A549 (cell line): ENCODE results near the gene SYT4. TPM values are rescaled to one million over a fixed set of nuclear protein-coding genes. Genes with fewer than 3 reads are reported as not detected.

ENCODE experiments used
- ATAC-seq, 2 experiments: fragments of 200-7000 bp in 1 of 2; fragments of >200 bp in 1 of 2; cut with Nextera tagmentation in 1 of 2; cut with Tn5 transposase in 1 of 2; 3 replicates each; pipeline versions ENCODE4 v1.8.0 to v1.9.1; 2018 to 2020; ENCODE audit warnings: mild to moderate bottlenecking in 1 of 2, moderate library complexity in 1 of 2
- CTCF ChIA-PET: fragments of 300-600 bp; sonication (Branson Sonifier 250); formaldehyde crosslinking; extraction: SDS; loops from one replicate; lab custom pipeline; 2021; ENCODE audit warnings: antibody characterized with exemption, inconsistent platforms; lab: Yijun Ruan, JAX
- POLR2A ChIA-PET: fragments of 350-600 bp; formaldehyde crosslinking; extraction: SDS; loops from one replicate; lab custom pipeline; 2021; ENCODE audit warnings: antibody characterized with exemption, inconsistent platforms; lab: Yijun Ruan, JAX
- DNase-seq, 2 experiments: peaks; one replicate each; pipeline versions ENCODE4 v3.0.0 to v3.0.0-alpha.2; 2011 to 2016; ENCODE audit warnings: low read depth in 1 of 2, low spot score in 1 of 2
- FAIRE-seq: peaks from 2 replicates; lab custom pipeline; 2011; peaks lifted over from hg19 to GRCh38; lab: Jason Lieb, UNC
- H3K27ac ChIP-seq, 2 experiments: fragments of >200 bp; sonication (Bioruptor Twin); formaldehyde crosslinking; 3 replicates each; pipeline ENCODE4 v1.5.1; 2016 to 2017
- H3K4me1 ChIP-seq: fragments of >200 bp; sonication (Bioruptor Twin); formaldehyde crosslinking; 3 replicates; pipeline ENCODE4 v1.6.1; 2016
- H3K4me2 ChIP-seq: fragments of >200 bp; sonication (Bioruptor Twin); formaldehyde crosslinking; 3 replicates; pipeline ENCODE4 v1.6.1; 2016
- H3K4me3 ChIP-seq: fragments of >200 bp; sonication (Bioruptor Twin); formaldehyde crosslinking; 3 replicates; pipeline ENCODE4 v1.5.1; 2016
- H3K9me3 ChIP-seq: fragments of >200 bp; sonication (Bioruptor Twin); formaldehyde crosslinking; 3 replicates; pipeline ENCODE4 v1.6.1; 2016
- BHLHE40 ChIP-seq: IDR thresholded peaks from 2 replicates; pipeline ENCODE4 v1.6.1; 2012; ENCODE audit warnings: low read depth, low read length, inconsistent platforms
- CBX2 ChIP-seq: fragments of 200-600 bp; sonication (generic); IDR thresholded peaks from 2 replicates; pipeline ENCODE4 v1.6.1; 2016; ENCODE audit warnings: low read depth, mild to moderate bottlenecking, borderline replicate concordance
- CEBPB ChIP-seq, 2 experiments: fragments of >200 bp in 1 of 2; sonication (Bioruptor Twin) in 1 of 2; formaldehyde crosslinking in 1 of 2; IDR thresholded peaks; 2 replicates each; pipeline ENCODE4 v1.6.1; 2012 to 2016
- GATA3 ChIP-seq: IDR thresholded peaks from 2 replicates; pipeline ENCODE4 v1.6.1; 2012; ENCODE audit warnings: borderline replicate concordance
- JUN ChIP-seq, 2 experiments: fragments of >200 bp; sonication (Bioruptor Twin); formaldehyde crosslinking; IDR thresholded peaks; 2 replicates in 1 of 2; 3 replicates in 1 of 2; pipeline ENCODE4 v1.6.1; 2016 to 2017
- JUNB ChIP-seq: fragments of >200 bp; sonication (Bioruptor Twin); formaldehyde crosslinking; IDR thresholded peaks from 2 replicates; pipeline ENCODE4 v1.6.1; 2016
- KDM1A ChIP-seq: fragments of 200-600 bp; sonication (generic); IDR thresholded peaks from 2 replicates; pipeline ENCODE4 v1.6.1; 2016; ENCODE audit warnings: low read depth, mild to moderate bottlenecking
- MAFK ChIP-seq: fragments of 450-650 bp; IDR thresholded peaks from 2 replicates; pipeline ENCODE4 v1.6.1; 2014; ENCODE audit not compliant: partially characterized antibody
- NFE2L2 ChIP-seq: fragments of 150-350 bp; conservative IDR thresholded peaks from 2 replicates; pipeline ENCODE4 v1.6.1; 2014; ENCODE audit warnings: low read length
- PBX3 ChIP-seq: IDR thresholded peaks from 2 replicates; pipeline ENCODE4 v1.6.1; 2012
- POLR2A ChIP-seq: IDR thresholded peaks from 2 replicates; pipeline ENCODE4 v1.6.1; 2012; ENCODE audit warnings: mild to moderate bottlenecking, low read length
- POLR2AphosphoS2 ChIP-seq: conservative IDR thresholded peaks from 2 replicates; pipeline ENCODE4 v1.6.1; 2012; ENCODE audit warnings: low read length, improper control_type of control experiment, inconsistent platforms
- RFX5 ChIP-seq: fragments of 450-650 bp; IDR thresholded peaks from 2 replicates; pipeline ENCODE4 v1.7.1; 2014; ENCODE audit warnings: antibody characterized with exemption, mild to moderate bottlenecking, moderate library complexity
- RNF2 ChIP-seq: fragments of 200-600 bp; sonication (generic); IDR thresholded peaks from 2 replicates; pipeline ENCODE4 v1.6.1; 2016; ENCODE audit warnings: low read depth, mild to moderate bottlenecking, antibody characterized with exemption, moderate library complexity, borderline replicate concordance
- SMC3 ChIP-seq: fragments of >200 bp; sonication (Bioruptor Twin); formaldehyde crosslinking; IDR thresholded peaks from 3 replicates; pipeline ENCODE4 v1.6.1; 2018; ENCODE audit warnings: inconsistent platforms
- TP53 ChIP-seq: fragments of 250-450 bp; sonication (Bioruptor Pico); IDR thresholded peaks from 2 replicates; pipeline ENCODE4 v1.5.0; 2021; ENCODE audit warnings: mild to moderate bottlenecking, moderate library complexity
- USF2 ChIP-seq: fragments of 450-650 bp; IDR thresholded peaks from 2 replicates; pipeline ENCODE4 v1.6.1; 2014; ENCODE audit warnings: antibody characterized with exemption
- ZFP36 ChIP-seq: fragments of 450-650 bp; IDR thresholded peaks from 2 replicates; pipeline ENCODE4 v1.6.1; 2014; ENCODE audit warnings: borderline replicate concordance; ENCODE audit not compliant: partially characterized antibody
- ZNF302 ChIP-seq: fragments of 250-450 bp; sonication (Bioruptor Pico); IDR thresholded peaks from 2 replicates; pipeline ENCODE4 v1.9.0; 2021; ENCODE audit warnings: inconsistent platforms, mild to moderate bottlenecking, moderate library complexity
- WGBS: methylation state at CpG from one replicate; pipeline ENCODE4 v1.1.6; 2017; ENCODE audit errors: missing lambda C conversion rate; 5-methylcytosine and 5-hydroxymethylcytosine counted together
- polyA plus RNA-seq, 4 experiments: library from polyadenylated mRNA; depleted of rRNA in 3 of 4; stranded (reverse); fragments of >200 nt; fragmentation: RNase III in 1 of 4; extraction: RNeasy Plus Mini Kit Qiagen cat#74134 plus additional on column Dnase treatment in 1 of 4; gene quantifications; 2 replicates in 3 of 4; 3 replicates in 1 of 4; pipeline ENCODE4 v1.2.3, GENCODE V29; 2011 to 2017
- TF ChIP-seq, protein P1 (sequence below): IDR thresholded peaks from 2 replicates; pipeline ENCODE4 v1.6.1; 2012
- TF ChIP-seq, protein P2 (sequence below): fragments of 250-450 bp; sonication (Bioruptor Pico); IDR thresholded peaks from 2 replicates; pipeline ENCODE4 v1.5.0; 2020; ENCODE audit warnings: low read depth, mild to moderate bottlenecking, moderate library complexity
- TF ChIP-seq, protein P3 (sequence below): fragments of 250-450 bp; sonication (Bioruptor Pico); IDR thresholded peaks from 2 replicates; pipeline ENCODE4 v1.5.0; 2021; ENCODE audit warnings: mild to moderate bottlenecking, moderate library complexity, borderline replicate concordance
- TF ChIP-seq, protein P4 (sequence below): fragments of 200-600 bp; sonication (generic); IDR thresholded peaks from 2 replicates; pipeline ENCODE4 v1.6.1; 2016; ENCODE audit warnings: antibody characterized with exemption, mild to moderate bottlenecking, moderate library complexity

SYT4 gene
- polyA plus RNA-seq, 2 of the 4 experiments (the other 2 are of a cell fraction) = not detected

DNA sequence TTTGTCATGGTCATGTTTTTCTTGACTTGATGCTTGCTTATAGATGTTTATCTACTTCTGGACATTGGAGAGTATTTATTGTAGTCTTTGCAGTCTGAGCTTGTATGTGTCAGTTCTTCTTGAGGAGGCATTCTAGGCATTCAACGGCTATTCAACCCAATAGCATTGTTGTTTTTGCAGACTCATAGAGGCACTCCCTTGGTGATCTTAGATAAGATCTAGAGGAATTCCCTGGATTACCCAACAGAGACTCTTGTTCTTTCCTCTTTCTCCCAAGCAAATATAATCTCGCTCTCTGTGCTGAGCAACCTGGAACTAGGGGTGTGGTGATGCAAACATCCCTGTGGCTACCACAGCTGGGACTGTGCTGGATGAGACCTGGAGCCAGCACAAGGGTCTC is 40.4 kb downstream of the SYT4 start:
- Histone ChIP-seq H3K4me3 (no peak overlapping the region), H3K27ac (no peak overlapping the region), H3K4me1 (no peaks in the 10 kb centered on the region), H3K9me3 (no peaks in the 10 kb centered on the region)
- no peak for ATAC-seq
- no peak for DNase-seq
- 0% methylated on average over 1 of the region's 2 CpGs for WGBS
- POLR2A ChIA-PET = no interaction called here
- TF ChIP-seq JUN (IDR thresholded peaks at IDR 0.05) (no peak), BHLHE40 (no peak), MAFK (no peak), ZNF302 (CRISPR knock-in tag) (no peak), ZFP36 (no peak), POLR2A (no peak), TP53 (CRISPR knock-in tag) (no peak), CEBPB (IDR thresholded peaks at IDR 0.05) (no peak), GATA3 (no peak), POLR2AphosphoS2 (no peak), NFE2L2 (no peak), KDM1A (no peak), CBX2 (no peak), JUNB (no peak), USF2 (no peak), RFX5 (no peak)
- TF ChIP-seq, protein P1, sequence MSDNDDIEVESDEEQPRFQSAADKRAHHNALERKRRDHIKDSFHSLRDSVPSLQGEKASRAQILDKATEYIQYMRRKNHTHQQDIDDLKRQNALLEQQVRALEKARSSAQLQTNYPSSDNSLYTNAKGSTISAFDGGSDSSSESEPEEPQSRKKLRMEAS = no peak
- TF ChIP-seq, protein P2, sequence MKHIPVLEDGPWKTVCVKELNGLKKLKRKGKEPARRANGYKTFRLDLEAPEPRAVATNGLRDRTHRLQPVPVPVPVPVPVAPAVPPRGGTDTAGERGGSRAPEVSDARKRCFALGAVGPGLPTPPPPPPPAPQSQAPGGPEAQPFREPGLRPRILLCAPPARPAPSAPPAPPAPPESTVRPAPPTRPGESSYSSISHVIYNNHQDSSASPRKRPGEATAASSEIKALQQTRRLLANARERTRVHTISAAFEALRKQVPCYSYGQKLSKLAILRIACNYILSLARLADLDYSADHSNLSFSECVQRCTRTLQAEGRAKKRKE (CRISPR knock-in tag) = no peak
- TF ChIP-seq, protein P3, sequence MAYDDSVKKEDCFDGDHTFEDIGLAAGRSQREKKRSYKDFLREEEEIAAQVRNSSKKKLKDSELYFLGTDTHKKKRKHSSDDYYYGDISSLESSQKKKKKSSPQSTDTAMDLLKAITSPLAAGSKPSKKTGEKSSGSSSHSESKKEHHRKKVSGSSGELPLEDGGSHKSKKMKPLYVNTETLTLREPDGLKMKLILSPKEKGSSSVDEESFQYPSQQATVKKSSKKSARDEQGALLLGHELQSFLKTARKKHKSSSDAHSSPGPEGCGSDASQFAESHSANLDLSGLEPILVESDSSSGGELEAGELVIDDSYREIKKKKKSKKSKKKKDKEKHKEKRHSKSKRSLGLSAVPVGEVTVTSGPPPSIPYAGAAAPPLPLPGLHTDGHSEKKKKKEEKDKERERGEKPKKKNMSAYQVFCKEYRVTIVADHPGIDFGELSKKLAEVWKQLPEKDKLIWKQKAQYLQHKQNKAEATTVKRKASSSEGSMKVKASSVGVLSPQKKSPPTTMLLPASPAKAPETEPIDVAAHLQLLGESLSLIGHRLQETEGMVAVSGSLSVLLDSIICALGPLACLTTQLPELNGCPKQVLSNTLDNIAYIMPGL (CRISPR knock-in tag) = no peak
- TF ChIP-seq, protein P4, sequence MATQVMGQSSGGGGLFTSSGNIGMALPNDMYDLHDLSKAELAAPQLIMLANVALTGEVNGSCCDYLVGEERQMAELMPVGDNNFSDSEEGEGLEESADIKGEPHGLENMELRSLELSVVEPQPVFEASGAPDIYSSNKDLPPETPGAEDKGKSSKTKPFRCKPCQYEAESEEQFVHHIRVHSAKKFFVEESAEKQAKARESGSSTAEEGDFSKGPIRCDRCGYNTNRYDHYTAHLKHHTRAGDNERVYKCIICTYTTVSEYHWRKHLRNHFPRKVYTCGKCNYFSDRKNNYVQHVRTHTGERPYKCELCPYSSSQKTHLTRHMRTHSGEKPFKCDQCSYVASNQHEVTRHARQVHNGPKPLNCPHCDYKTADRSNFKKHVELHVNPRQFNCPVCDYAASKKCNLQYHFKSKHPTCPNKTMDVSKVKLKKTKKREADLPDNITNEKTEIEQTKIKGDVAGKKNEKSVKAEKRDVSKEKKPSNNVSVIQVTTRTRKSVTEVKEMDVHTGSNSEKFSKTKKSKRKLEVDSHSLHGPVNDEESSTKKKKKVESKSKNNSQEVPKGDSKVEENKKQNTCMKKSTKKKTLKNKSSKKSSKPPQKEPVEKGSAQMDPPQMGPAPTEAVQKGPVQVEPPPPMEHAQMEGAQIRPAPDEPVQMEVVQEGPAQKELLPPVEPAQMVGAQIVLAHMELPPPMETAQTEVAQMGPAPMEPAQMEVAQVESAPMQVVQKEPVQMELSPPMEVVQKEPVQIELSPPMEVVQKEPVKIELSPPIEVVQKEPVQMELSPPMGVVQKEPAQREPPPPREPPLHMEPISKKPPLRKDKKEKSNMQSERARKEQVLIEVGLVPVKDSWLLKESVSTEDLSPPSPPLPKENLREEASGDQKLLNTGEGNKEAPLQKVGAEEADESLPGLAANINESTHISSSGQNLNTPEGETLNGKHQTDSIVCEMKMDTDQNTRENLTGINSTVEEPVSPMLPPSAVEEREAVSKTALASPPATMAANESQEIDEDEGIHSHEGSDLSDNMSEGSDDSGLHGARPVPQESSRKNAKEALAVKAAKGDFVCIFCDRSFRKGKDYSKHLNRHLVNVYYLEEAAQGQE = no peak
- TF ChIP-seq, all 56 proteins: peak for 0
- CTCF ChIA-PET = no interaction called here
- H3K4me2 ChIP-seq = no peak overlapping the region
- FAIRE-seq = no peak

DNA sequence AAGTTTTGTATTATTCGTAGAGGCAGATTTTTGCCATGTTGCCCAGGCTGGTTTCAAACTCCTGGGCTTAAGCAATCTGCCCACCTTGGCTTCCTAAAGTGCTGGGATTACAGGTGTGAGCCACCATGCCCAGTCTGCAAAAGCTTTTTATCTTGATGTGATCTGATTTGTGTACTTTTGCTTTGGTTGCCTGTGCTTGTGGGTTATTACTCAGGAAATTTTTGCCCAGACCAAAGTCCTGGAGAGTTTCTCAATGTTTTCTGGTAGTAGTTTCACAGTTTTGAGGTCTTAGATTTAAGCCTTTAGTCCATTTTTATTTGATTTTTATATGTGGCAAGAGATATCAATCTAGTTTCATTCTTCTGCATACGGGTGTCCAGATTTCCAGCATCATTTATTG is 42.4 kb downstream of the SYT4 start:
- Histone ChIP-seq H3K9me3 (no peaks in the 10 kb centered on the region), H3K27ac (no peak overlapping the region), H3K4me2 (no peak overlapping the region), H3K4me3 (no peak overlapping the region), H3K4me1 (no peaks in the 10 kb centered on the region)
- TF ChIP-seq PBX3 (no peak), RNF2 (no peak), RFX5 (no peak), SMC3 (no peak)
- no peak for ATAC-seq
- ChIA-PET CTCF (no interaction called here), POLR2A (no interaction called here)
- 0% methylated on average over 2 of the region's 2 CpGs for WGBS
- no peak for FAIRE-seq
- no peak for DNase-seq
